ENCODE data around the gene SMAD2. TPM values are rescaled to one million over a fixed set of nuclear protein-coding genes. Genes with fewer than 3 reads are reported as not detected.

SMAD2 gene
- total RNA-seq, 4 donors from 2014 or later = 64.2 to 90.7 (median 77.0) TPM

DNA sequence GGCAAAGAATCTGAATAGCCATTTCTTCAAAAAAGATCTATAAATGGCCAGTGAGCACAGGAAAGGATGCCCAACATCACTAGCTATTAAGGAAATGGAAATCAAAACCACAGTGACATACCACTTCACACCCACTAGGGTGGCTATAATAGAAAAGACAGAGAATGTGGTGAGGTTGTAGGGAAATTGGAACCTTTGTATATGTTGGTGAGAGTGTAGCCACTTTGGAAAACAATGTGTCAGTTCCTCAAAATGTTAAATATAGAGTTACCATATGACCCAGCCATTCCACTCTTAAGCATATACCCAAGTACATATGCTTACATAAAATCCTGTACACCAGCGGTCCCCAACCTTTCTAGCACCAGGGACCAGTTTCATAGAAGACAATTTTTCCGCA, 152.8 kb downstream of the SMAD2 start:
- TF ChIP-seq, protein P1, sequence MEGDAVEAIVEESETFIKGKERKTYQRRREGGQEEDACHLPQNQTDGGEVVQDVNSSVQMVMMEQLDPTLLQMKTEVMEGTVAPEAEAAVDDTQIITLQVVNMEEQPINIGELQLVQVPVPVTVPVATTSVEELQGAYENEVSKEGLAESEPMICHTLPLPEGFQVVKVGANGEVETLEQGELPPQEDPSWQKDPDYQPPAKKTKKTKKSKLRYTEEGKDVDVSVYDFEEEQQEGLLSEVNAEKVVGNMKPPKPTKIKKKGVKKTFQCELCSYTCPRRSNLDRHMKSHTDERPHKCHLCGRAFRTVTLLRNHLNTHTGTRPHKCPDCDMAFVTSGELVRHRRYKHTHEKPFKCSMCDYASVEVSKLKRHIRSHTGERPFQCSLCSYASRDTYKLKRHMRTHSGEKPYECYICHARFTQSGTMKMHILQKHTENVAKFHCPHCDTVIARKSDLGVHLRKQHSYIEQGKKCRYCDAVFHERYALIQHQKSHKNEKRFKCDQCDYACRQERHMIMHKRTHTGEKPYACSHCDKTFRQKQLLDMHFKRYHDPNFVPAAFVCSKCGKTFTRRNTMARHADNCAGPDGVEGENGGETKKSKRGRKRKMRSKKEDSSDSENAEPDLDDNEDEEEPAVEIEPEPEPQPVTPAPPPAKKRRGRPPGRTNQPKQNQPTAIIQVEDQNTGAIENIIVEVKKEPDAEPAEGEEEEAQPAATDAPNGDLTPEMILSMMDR (IDR thresholded peaks at IDR 0.05; ENCODE audit: low read depth) = no peak

DNA sequence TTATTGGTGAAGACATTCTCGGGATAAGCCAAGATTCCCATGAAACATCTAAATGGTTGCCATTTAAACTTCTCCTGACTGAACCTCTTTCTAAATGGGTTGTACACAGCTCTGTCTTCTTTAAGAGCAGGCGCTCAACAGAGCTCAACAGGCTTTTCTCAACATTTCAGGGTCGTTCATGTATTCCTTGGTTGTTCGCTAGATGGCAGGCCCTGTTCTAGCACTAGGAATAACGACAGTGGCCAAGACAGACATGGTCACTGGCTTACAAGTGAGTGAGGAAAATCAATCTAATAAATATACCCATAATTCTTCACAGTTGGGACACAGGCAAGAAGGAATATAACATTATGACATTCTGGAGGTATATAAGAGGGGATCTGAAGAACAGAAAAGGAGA, 154.5 kb downstream of the SMAD2 start:
- TF ChIP-seq, protein P1 (IDR thresholded peaks at IDR 0.05; ENCODE audit: low read depth) = no peak

DNA sequence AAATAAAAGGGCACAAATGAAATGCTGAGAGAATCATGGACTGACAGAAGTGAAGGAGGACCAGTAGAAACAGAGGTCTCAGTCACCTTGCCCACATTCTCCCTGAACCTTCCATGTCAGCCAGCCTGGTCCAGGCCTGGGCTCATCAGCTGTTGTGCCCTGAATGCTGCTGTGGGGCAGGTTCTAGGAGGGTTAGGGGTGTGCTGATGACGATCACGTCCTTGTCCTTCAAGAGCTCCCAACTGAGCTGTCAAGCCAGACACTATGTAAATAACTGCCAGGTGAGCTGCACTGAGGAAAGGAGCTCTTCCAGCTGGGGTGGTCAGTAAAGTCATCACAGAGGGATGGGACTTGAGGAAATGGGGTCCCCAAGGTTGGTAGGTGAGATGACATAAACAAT, 156.5 kb downstream of the SMAD2 start:
- TF ChIP-seq, protein P1 (IDR thresholded peaks at IDR 0.05; ENCODE audit: low read depth) = no peak

DNA sequence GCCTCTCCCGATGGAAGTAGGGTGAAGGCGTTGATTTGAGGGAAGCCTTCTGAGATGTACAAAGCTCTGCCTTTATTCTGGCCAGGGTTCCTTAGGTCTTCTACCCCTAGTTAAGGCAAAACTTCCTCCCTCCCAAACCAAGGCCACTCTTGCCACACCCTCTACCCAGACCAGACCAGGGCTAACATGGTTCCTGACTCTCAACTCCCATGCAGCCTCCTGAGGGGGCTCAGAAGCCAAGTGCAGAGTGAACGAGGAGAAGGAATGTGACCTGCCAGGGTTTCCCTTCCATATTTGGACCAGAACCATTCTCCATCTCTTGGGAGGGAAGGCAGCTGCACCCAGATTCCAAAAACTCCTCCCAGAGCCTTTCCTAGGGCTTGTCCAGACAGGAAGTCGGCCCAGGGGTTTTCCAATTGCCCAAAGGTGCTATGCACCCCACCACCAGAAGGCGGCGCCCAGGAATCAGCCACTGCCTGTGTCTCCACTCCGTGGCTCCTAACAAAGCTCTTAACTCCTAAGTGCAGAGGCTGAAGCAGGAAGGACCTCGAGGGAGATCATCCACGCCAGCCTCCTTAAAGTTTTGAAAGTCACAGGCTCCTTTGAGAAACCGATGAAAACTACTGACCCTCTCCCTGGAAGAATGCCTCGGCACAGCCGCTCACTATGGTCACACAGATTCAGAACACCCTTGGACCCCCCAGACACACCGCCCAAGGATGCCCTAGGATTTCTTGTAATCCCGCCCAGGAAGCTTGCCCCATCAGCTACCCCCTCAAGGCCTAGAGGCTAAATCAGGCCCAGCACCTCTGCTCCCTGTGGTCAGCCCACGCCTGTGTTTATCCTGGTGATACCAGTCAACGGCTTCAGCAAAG, 157.8 kb downstream of the SMAD2 start:
- TF ChIP-seq, protein P1 (IDR thresholded peaks at IDR 0.05; ENCODE audit: low read depth) = no peak

DNA sequence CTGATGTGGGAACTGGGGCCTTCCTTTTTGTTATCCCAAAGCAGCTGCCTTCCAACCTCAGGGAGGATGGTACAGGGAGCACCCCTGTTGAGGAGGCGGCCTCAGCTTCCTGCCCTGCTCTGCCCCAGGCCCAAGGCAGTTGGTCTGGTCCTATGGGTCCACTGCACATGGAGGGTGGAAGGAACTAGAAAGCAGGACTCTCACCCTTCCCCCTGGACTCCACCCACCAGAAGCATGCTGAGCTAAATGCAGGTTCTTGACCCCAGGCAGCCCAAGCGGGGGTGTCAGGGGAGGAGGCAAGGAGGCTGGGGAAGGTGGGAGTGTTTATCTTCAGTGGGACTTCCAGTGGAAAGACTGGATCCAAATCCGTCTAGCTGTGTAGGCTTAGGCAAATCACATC, 158.5 kb downstream of the SMAD2 start:
- TF ChIP-seq, protein P1 (IDR thresholded peaks at IDR 0.05; ENCODE audit: low read depth) = no peak

DNA sequence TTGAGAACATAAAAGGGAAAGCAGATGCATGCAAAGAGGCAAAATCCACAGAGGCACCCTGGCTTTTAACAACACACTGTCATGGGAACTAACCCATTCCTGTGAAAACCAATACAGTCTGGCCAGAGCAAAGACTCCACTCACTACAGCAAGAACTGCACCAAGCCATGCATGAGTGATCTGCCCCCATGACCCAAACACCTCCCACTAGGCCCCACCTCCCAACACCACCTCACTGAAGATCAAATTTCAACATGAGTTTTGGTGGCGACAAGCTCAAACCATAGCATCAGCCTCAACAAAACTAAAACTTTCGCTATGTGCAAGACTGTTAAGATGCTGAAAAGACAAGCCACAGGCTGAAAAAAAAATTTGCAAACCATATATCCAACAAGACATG, 162.8 kb downstream of the SMAD2 start:
- TF ChIP-seq, protein P1 (IDR thresholded peaks at IDR 0.05; ENCODE audit: low read depth) = no peak

Small RNA genes within 50 kb of the gene (small RNA-seq; reads per million reads assigned to genes)
- gene AC120349.2 (not detected), gene MTCO2P2 (not detected)
